NCI-H1105 (cell line): ENCODE data around the gene PLD6.
"Not testable (repeated sequence)": the region's sequence is repeated elsewhere in the genome, so short reads cannot be mapped to it uniquely, and the experiment has no call there.

Experiments
- DNase-seq: peaks from one replicate; lab custom pipeline; 2025; lab: John Stamatoyannopoulos, UW

PLD6 gene

GRCh38 chr17:17206124-17206912 lies at the start of gene PLD6:
PLD6 (minus strand) TSS chr17:17206333; CDS start chr17:17206286, 47 bp downstream.
- DNase-seq: peak; percentile 93

- DNase-seq: not testable (repeated sequence)
These were observed 49.6 kb upstream of the PLD6 start for GRCh38 chr17:17255689-17256088.

- no peak for DNase-seq
These were observed 47.9 kb upstream of the PLD6 start for GRCh38 chr17:17254036-17254435.

GRCh38 chr17:17253406-17253805 lies 47.3 kb upstream of the PLD6 start:
- DNase-seq: no peak

- DNase-seq: no peak
These were observed 46.1 kb upstream of the PLD6 start for GRCh38 chr17:17252149-17252661.

GRCh38 chr17:17246879-17247278 lies 40.7 kb upstream of the PLD6 start:
- no peak for DNase-seq

- DNase-seq: no peak
These were observed 37.0 kb upstream of the PLD6 start for GRCh38 chr17:17243163-17243562.

- no peak for DNase-seq
These were observed 36.1 kb upstream of the PLD6 start for GRCh38 chr17:17242246-17242645.

- no peak for DNase-seq
These were observed 35.5 kb upstream of the PLD6 start for GRCh38 chr17:17241656-17242055.

- DNase-seq: no peak
These were observed 33.7 kb upstream of the PLD6 start for GRCh38 chr17:17239832-17240231.

- DNase-seq: peak; percentile 85
These were observed 31.1 kb upstream of the PLD6 start, which contains the start of gene FLCN for GRCh38 chr17:17237026-17237799. FLCN (minus strand) TSS chr17:17237168; CDS start chr17:17228137, 9,031 bp downstream.

GRCh38 chr17:17236295-17237025 lies 30.3 kb upstream of the PLD6 start:
- DNase-seq: peak; percentile 8

- DNase-seq: no peak
These were observed 29.4 kb upstream of the PLD6 start for GRCh38 chr17:17235212-17236174.

- no peak for DNase-seq
These were observed 26.1 kb upstream of the PLD6 start for GRCh38 chr17:17232303-17232621.

- no peak for DNase-seq
These were observed 25.6 kb upstream of the PLD6 start for GRCh38 chr17:17231621-17232302.

- DNase-seq: no peak
These were observed 23.6 kb upstream of the PLD6 start for GRCh38 chr17:17229416-17230384.

- no peak for DNase-seq
These were observed 22.6 kb upstream of the PLD6 start for GRCh38 chr17:17228521-17229279.
